ENCODE data around the gene PHTF1. TPM values are rescaled to one million over a fixed set of nuclear protein-coding genes. Genes with fewer than 3 reads are reported as not detected.

Gene PHTF1
- total RNA-seq, 1 donor from 2014 or later: 27.1 TPM

- DNase-seq (ENCODE audit: extremely low spot score, unreplicated experiment): no peak
- H3K36me3 Mint-ChIP-seq: no peaks in the 10 kb centered on the region
- TF ChIP-seq CTCF (conservative IDR thresholded peaks at IDR 0.05): peak; percentile 80
- no peaks in the 10 kb centered on the region for H3K27me3 Mint-ChIP-seq
- H3K4me1 Mint-ChIP-seq (ENCODE audit: unreplicated experiment): peaks cover 6% of the 10 kb centered on the region
- H3K27ac Mint-ChIP-seq: no peak overlapping the region
- H3K9me3 Mint-ChIP-seq: no peaks in the 10 kb centered on the region
- H3K4me3 Mint-ChIP-seq: no peak overlapping the region
Measured at GRCh38 chr1:113677250-113678158, 81.8 kb downstream of the PHTF1 start.

GRCh38 chr1:113676524-113676923 is 82.8 kb downstream of the PHTF1 start:
- H3K4me3 Mint-ChIP-seq: no peak overlapping the region
- TF ChIP-seq CTCF (conservative IDR thresholded peaks at IDR 0.05): no peak
- no peaks in the 10 kb centered on the region for H3K9me3 Mint-ChIP-seq
- no peak overlapping the region for H3K27ac Mint-ChIP-seq
- no peaks in the 10 kb centered on the region for H3K27me3 Mint-ChIP-seq
- DNase-seq (ENCODE audit: extremely low spot score, unreplicated experiment): no peak
- peaks cover 3% of the 10 kb centered on the region for H3K36me3 Mint-ChIP-seq
- H3K4me1 Mint-ChIP-seq (ENCODE audit: unreplicated experiment): peaks cover 6% of the 10 kb centered on the region

- Mint-ChIP-seq H3K9me3 (no peaks in the 10 kb centered on the region), H3K27me3 (no peaks in the 10 kb centered on the region), H3K36me3 (peaks cover 3% of the 10 kb centered on the region), H3K27ac (no peak overlapping the region), H3K4me1 (ENCODE audit: unreplicated experiment) (peaks cover 6% of the 10 kb centered on the region), H3K4me3 (no peak overlapping the region)
- TF ChIP-seq CTCF (conservative IDR thresholded peaks at IDR 0.05): no peak
- DNase-seq (ENCODE audit: extremely low spot score, unreplicated experiment): no peak
Measured at GRCh38 chr1:113675302-113675701, 84.0 kb downstream of the PHTF1 start.

- H3K4me3 Mint-ChIP-seq: no peak overlapping the region
- H3K36me3 Mint-ChIP-seq: peaks cover 3% of the 10 kb centered on the region
- no peaks in the 10 kb centered on the region for H3K27me3 Mint-ChIP-seq
- no peak for TF ChIP-seq CTCF (conservative IDR thresholded peaks at IDR 0.05)
- no peak overlapping the region for H3K27ac Mint-ChIP-seq
- peaks cover 6% of the 10 kb centered on the region for H3K4me1 Mint-ChIP-seq (ENCODE audit: unreplicated experiment)
- no peak for DNase-seq (ENCODE audit: extremely low spot score, unreplicated experiment)
- H3K9me3 Mint-ChIP-seq: no peaks in the 10 kb centered on the region
Measured at GRCh38 chr1:113674591-113674990, 84.7 kb downstream of the PHTF1 start.

GRCh38 chr1:113672491-113672890 is 86.8 kb downstream of the PHTF1 start:
- no peak overlapping the region for H3K27ac Mint-ChIP-seq
- H3K9me3 Mint-ChIP-seq: no peaks in the 10 kb centered on the region
- no peaks in the 10 kb centered on the region for H3K27me3 Mint-ChIP-seq
- H3K4me1 Mint-ChIP-seq (ENCODE audit: unreplicated experiment): no peaks in the 10 kb centered on the region
- no peak for DNase-seq (ENCODE audit: extremely low spot score, unreplicated experiment)
- peaks cover 8% of the 10 kb centered on the region for H3K36me3 Mint-ChIP-seq
- no peak for TF ChIP-seq CTCF (conservative IDR thresholded peaks at IDR 0.05)
- no peak overlapping the region for H3K4me3 Mint-ChIP-seq

All from type B pancreatic cell (in vitro differentiated cells).